ENCODE results near the gene POR. TPM values are rescaled to one million over a fixed set of nuclear protein-coding genes. Genes with fewer than 3 reads are reported as not detected.
"Not testable (repeated sequence)": the region's sequence is repeated elsewhere in the genome, so short reads cannot be mapped to it uniquely, and the experiment has no call there.

The POR gene
- polyA plus RNA-seq, 1 donor, result 67.7 TPM

- H3K4me3 ChIP-seq (ENCODE audit: low read length); H3K9me3 ChIP-seq (ENCODE audit: control insufficient read depth, low read depth, low read length); H3K27ac ChIP-seq (ENCODE audit: low read length); H3K27me3 ChIP-seq (ENCODE audit: control insufficient read depth, insufficient read depth, low read length); DNase-seq; H3K4me1 ChIP-seq (ENCODE audit: control insufficient read depth, insufficient read depth, low read length): not testable (repeated sequence)
- peaks cover 19% of the 10 kb centered on the region for H3K36me3 ChIP-seq (ENCODE audit: control insufficient read depth, insufficient read depth, low read length)
- WGBS (ENCODE audit: insufficient coverage, low lambda C conversion rate), result no CpG with 5 or more reads among the region's 7 CpGs
Measured at GRCh38 chr7:76029682-76030081, 114.7 kb downstream of the POR start.

GRCh38 chr7:76031964-76032363 is 117.0 kb downstream of the POR start:
- Histone ChIP-seq H3K27ac (ENCODE audit: low read length) (no peak overlapping the region), H3K27me3 (ENCODE audit: control insufficient read depth, insufficient read depth, low read length) (no peaks in the 10 kb centered on the region)
- no CpG with 5 or more reads among the region's 1 CpG for WGBS (ENCODE audit: insufficient coverage, low lambda C conversion rate)

More at GRCh38 chr7:76031964-76032363, 117.0 kb downstream of the POR start:
- peaks cover 11% of the 10 kb centered on the region for H3K36me3 ChIP-seq (ENCODE audit: control insufficient read depth, insufficient read depth, low read length)
- H3K4me1 ChIP-seq (ENCODE audit: control insufficient read depth, insufficient read depth, low read length), result no peaks in the 10 kb centered on the region
- no peak overlapping the region for H3K4me3 ChIP-seq (ENCODE audit: low read length)
- no peaks in the 10 kb centered on the region for H3K9me3 ChIP-seq (ENCODE audit: control insufficient read depth, low read depth, low read length)
- DNase-seq, result no peak

Other genes starting within 250 kb of the POR start
- gene HIP1, start 176.2 kb upstream of the POR start, polyA plus RNA-seq, result 5.9 TPM
- gene CCL26, start 142.9 kb upstream of the POR start, polyA plus RNA-seq, result 0.12 TPM
- 32.1 TPM for gene CCL24, start 101.3 kb upstream of the POR start, polyA plus RNA-seq
- 51.9 TPM for gene RHBDD2, start 36.1 kb upstream of the POR start, polyA plus RNA-seq
- gene TMEM120A, start 79.4 kb downstream of the POR start, polyA plus RNA-seq, result 61.0 TPM
- gene STYXL1, start 132.8 kb downstream of the POR start, polyA plus RNA-seq, result 55.1 TPM
- gene MDH2, start 133.0 kb downstream of the POR start, polyA plus RNA-seq, result 166 TPM